CD4-positive, alpha-beta T cell treated with Interleukin-17A for 4 hours (primary cell): ENCODE data around the gene DYNLT2B.
"Not testable (repeated sequence)": the region's sequence is repeated elsewhere in the genome, so short reads cannot be mapped to it uniquely, and the experiment has no call there.

ENCODE experiments used
- DNase-seq: peaks from one replicate; pipeline ENCODE4 v3.0.0-alpha.2; 2020; ENCODE audit warnings: mixed read lengths

Gene DYNLT2B

DNA sequence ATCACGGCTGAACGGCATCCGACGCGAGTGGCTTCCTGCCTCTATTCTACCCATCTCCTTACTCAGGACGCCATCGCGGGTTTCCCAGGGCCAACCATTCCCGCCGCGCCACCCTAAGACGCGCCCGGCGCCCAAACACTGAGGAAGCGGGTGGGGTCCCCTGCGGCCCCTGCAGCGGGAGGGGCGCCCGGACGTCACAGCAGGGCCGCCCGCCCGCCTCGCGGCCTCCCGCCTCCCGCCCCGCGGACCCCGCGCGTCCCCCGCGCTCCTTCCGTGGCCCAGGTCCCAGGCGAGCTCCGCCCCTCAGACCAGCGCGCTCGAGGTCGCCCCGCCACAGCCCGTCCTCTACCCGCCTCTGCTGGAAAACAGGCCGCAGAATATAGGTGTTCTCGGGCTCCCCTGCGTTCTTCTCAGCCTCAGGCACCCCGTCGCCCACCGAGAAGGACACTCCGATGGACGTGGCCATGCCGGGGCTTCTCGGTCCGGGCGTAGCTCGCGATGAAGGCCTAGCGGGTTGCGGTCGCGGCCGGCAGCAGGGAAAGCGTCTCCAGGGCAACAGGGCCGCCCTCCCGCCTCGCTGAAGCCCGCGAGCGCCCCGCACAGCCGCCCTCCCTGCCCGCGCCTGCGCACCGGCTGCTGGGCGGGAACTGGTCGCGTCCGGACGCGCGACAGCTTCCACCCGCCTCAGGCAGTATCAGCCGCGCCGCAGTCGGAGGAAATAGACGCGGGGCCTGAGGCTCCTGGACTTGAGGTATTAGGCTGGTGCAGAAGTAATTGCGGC, at the start of gene DYNLT2B:
DYNLT2B (minus strand) TSS at position 554 of the 781 bp plus-strand sequence; CDS start at position 466, 88 bp downstream.
- peak; percentile 89 for DNase-seq

DNA sequence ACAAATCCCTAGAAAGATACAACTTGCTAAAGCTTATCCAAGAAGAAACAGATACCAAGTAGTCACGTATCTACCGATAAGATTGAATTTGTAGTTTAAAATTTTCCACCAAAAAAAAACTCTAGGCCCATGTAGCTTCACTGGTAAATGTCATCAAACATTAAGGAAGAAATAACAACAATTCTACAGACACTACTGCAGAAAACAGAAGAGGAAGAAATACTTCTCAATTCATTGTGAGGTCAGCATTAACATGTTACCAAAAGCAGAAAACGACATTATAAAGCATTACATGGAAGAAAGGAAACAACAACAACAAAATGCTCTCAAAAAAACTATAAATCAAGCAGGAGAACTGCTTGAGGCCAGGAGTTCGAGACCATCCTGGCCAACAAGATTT, 47.7 kb upstream of the DYNLT2B start:
- no peak for DNase-seq

DNA sequence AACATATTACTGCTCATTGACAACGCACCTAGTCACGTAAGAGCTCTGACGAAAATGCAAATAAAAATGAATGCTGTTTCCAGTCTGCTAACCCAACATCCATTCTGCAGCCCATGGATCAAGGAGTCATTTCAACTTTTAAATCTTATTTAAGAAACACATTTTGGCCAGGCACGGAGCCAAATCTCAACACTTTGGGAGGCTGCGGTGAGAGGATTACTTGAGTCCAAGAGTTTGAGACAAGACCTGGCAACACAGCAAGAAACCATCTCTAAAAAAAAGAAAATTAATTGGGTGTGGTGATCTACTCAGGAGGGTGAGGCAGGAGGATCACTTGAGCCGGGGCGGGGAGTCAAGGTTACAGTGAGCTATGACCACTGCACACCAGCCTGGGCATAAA, 42.5 kb upstream of the DYNLT2B start:
- no peak for DNase-seq

DNA sequence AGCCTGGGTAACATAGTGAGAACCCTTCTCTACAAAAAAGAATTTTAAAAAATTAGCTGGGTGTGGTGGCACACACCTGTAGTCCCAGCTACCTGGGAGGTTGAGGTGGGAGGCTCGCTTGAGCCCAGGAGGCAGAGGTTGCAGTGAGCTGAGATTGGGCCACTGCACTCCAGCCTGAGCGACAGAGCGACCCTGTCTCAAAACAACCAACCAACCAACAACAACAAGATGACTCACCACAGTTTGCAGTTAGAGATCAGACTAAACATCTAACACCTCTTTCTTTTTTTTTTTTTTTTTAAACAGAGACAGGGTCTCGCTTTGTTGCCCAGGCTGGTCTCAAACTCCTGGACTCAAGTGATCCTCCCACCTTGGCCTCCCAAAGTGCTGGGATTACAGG, 40.5 kb upstream of the DYNLT2B start:
- DNase-seq: not testable (repeated sequence)

DNA sequence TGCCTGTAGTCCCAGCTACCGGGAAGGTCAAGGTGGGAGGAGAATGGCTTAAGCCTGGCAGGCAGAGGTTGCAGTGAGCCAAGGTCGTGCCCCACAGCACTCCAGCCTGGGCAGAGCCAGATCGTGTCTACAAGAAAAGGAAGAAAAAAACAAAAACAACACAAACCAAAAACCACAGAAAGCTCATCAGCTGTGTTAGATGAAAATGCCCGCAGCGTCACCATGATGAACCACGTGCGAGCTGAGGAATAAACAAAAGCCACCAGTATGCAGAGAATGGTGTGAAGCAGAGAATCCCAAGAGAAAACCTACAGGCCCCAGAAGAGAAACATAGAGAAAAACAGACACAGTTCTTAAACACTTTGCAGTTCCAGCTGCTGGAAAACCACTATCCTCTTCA, 39.9 kb upstream of the DYNLT2B start:
- no peak for DNase-seq

DNA sequence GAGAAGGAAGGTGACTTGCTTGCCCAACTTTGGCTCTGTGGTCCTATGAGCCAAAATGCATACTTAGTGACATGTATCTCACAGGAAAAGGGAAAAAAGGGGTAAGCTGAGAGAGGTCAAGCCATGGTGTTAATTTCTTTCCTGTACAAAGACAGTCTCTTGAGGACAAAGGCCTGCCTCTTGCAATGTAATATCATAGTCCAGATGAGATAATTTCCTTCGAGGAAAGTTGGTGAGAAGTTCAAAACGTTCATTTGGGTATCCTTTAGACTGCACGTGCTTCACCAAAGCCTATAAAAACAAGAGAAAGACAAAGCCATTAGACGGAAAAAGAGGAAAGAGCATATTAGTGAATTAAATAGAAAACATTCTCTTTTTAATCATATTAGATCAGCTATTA, 38.5 kb upstream of the DYNLT2B start:
- no peak for DNase-seq

DNA sequence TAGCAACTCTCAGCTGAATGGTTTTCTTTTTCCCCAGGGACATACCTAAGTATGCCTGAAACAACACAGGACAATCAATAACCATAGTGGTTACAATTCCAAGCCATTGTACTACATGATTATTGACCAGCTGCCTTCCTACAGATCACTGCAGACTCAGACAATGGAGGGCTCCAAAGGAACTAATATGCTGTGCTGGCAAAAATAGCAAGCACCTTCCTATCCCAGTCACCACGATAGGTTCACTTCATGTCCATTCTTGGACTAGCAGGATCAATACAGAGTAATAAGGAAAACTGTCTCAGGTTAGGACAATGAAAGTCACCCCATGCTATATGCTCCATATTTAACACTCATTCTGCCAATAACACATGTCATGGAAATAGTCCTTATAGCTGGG, 37.6 kb upstream of the DYNLT2B start:
- no peak for DNase-seq

DNA sequence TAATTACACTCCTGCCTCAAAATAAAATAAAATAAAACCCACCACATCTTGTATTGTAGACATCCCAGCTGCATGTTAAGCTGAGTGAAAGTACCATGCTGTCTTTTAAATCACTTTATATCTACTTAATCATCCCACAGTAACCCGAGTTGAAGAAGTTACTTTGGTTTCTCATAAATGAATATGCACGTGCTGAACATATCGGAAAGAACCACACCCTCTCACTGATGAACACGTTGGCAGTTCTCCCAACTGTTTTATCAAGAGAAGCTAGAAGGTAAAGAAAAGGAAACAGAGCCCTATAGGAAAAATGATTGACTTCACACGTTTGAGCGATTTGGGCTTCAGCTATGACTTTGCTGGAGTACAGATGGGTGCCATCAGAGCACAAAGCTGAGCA, 36.1 kb upstream of the DYNLT2B start:
- DNase-seq: no peak

DNA sequence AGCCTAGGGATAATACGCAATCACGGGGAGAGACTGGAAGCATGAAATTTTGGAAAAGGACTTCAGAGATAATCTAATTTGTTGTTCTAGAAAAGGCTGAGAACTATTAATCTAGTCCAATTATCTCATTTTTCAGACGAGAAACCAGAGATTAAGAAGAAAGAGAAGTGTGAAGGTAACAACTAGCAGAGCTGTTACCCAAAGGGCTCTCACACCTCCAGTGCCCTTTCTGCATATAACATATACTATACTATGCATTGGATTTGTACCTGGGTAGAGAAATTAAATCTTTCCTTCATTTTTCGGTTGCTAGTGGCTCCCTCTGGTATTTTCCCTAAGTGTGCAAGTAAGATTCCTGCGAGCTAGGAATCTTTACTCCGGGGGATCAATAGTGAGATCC, 33.5 kb upstream of the DYNLT2B start:
- no peak for DNase-seq

DNA sequence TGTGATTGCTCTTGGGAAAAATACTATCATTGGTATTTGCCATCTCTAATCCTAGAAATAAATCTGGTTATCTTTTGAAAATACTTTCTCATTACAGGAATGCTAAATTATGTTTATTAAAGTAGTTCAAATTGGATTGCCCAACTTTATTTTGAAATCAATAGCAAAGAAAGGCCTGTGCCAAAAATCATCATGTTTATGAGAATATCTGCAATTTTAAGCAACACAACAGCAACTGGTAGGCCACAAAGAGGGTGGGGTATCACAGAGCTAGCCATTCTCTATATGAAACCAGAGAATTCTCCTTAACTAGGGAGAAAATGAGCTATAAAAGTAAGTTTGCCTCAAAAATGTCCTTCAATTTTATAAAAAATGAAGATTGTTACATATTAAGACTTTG, 32.0 kb upstream of the DYNLT2B start:
- DNase-seq: no peak

DNA sequence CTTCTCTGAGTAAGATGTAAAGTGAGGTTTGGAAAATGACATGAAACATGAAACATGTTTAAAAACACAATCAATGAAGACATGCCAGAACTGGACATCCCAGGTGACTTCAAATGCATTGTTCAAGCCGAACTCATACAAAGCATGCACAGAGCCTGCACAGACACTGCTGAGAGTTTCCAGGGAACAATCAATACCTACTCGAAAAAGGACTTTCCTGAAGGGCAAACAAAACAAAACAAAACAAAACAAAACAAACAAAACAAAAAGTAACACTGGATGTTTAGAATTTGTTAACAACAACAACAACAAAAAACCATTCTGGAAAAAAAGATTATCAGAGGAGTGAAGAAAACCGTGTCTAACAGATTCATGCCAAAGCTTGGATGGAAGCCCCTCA, 30.7 kb upstream of the DYNLT2B start:
- no peak for DNase-seq

DNA sequence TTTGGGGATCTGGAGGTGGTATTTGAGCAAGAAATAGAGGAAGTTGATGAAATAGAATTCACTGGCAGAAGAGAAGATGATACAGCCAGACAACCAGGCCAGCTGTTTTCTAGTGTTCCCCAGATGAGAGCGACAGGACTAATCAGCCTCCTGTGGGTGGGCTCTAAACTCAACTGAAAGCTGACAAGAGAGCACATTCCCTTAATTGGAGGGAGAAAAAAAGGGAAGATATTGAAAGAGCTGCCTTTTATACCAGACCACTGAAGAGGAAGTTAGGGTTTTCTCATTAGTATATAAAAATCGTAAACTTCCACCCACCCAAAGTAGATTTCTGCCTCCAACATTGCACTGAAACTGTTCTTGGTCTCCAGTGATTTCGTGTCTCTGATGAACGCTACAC, 26.6 kb upstream of the DYNLT2B start:
- no peak for DNase-seq

DNA sequence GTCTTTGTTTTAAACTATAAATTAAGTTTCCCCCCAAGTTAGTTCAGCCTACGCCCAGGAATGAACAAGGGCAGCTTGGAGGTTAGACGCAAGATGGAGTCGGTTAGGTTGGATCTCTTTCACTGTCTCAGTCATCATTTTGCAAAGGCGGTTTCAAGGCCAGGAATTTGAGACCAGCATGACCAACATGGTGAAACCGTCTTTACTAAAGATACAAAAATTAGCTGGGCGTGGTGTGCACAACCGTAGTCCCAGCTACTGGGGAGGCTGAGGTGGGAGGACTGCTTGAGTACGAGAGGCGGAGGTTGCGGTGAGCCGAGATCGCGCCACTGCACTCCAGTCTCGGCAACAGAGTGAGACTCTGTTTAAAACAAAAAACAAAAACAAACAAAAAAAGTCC, 25.9 kb upstream of the DYNLT2B start:
- not testable (repeated sequence) for DNase-seq

DNA sequence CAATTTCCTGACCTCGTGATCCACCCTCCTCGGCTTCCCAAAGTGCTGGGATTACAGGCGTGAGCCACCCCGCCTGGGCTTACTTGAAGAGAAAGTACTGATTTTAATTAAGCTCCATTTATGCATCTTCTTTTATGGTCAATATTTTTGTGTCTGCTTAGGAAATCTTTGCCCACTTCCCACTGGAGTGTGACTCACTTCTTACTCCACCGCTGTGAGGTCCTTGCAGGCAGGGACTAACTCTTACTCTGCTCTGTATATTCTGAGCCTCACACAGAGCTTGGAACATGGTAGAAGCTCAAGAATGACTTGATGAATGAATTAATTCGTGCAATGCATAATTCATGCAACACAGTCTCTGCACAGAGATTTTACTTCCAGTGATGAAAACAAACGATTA, 23.1 kb upstream of the DYNLT2B start:
- no peak for DNase-seq

DNA sequence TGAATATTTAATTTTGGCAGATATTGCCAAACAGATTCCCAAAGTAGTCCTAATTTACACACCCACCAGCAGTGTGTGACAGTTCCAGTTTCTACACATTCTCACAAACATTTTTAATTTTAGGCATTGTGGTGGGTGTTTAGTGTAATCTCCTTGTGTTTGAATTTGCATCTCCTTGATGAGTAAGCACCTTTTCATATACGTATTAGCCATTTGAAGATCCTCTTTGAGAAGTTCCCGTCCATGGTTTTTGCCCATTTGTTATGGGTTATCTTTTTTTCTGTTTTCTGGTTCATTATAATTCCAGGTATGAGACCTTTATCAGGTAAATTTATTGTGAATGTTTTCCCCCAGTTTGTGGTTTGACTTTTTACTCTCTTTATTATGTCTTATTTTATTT, 22.4 kb upstream of the DYNLT2B start:
- no peak for DNase-seq

DNA sequence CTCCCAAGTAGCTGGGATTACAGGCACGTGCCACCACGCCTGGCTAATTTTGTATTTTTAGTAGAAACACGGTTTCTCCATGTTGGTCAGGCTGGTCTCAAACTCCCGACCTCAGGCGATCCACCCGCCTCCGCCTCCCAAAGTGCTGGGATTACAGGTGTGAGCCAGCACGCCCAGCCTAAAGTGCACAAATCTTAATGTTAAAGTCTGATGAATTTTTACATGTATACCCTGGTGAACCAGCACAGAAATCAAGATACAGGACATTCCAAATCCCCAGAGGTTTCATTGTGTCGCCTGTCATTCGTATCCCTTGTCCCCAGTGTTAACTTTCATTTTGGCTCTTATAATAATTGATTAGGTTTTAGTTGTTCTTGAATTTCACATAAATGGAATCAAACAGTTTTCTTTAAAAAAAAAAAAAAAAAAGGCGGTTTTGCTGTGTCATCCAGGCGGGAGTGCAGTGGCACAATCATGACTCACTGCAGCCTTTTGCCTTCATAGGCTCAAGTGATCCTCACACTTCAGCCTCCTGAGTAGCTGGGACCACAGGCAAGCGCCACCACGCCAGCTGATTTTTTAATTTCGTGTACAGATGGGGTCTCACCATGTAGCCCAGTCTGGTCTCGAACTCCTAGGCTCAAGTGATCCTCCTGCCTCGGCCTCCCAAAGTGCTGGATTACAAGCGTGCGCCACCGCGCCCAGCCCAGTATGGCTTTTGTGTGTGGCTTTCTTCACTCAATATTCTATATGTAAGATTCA, 21.6 kb upstream of the DYNLT2B start:
- DNase-seq: no peak

DNA sequence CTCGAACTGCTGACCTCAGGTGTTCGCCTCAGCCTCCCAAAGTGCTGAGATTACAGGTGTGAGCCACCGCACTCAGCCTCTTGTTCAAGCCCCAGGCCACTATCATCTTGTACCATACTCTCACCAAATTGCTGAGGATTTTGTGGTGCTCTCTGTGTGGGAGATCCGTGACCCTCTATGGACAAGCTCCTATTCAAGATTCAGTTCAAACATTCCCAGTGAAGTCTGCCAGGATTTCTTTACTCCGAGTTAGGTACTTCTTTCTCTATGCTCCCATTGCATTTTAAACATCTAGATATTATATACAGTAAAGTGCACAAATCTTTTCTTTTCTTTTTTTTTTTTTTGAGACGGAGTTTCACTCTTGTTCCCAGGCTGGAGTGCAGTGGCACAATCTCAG, 21.0 kb upstream of the DYNLT2B start:
- DNase-seq: no peak

DNA sequence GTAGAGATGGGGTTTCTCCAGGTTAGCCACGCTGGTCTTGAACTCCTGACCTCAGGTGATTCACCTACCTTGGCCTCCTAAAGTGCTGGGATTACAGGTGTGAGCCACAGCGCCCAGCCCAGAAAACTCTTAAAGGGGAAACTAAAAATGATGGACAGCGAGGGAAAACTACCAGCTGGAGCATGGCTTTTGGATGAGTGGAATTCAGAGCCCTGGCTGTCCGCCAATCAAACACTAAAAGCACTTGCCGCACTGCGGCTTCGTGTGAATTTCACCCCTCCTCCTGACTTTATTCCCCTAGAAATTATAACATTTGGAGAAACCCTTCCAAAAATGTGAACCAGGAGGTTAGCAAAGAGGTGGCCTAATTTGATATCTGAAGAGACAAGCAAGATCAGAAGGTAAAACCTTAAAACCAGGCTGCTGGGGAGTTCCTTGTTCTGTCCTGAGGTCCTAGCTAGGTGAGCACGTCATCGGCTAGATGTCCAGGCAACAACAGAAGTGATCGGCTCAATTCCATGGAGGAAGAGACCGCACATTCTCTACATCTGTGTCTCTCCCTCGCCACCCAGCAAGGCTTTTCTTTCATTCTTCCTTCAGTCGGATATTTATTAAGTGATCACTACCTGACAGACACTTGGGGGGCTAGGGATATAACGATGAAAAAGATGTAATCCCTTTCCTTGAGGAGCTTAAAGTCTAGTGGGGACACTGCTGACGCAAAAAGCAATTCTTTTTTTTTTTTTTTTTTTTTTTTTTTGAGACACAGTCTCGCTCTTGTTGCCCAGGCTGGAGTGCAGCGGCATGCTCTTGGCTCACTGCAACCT, 18.5 kb upstream of the DYNLT2B start:
- DNase-seq: no peak

DNA sequence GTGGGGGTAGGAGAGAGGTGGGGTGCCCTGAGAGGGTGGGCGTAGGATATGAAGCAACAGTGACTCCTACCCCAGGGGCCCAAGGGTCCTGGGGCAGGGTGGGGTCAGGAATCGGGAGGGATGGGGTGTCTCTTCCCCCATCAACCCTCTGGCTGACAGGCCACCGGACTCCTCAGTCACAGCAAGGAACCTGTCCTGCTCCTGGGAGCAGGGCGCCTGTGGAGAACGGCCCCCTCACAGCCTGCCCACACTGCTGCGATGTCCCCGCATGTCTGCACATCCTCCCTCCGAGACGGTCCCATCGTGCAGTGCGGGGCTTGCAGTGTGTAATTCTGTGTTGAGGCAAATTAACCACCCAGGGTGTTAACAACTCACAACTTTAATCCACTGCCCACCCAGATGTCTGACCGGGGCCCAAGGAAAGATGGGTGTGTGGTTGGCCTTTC, 17.5 kb upstream of the DYNLT2B start:
- no peak for DNase-seq

DNA sequence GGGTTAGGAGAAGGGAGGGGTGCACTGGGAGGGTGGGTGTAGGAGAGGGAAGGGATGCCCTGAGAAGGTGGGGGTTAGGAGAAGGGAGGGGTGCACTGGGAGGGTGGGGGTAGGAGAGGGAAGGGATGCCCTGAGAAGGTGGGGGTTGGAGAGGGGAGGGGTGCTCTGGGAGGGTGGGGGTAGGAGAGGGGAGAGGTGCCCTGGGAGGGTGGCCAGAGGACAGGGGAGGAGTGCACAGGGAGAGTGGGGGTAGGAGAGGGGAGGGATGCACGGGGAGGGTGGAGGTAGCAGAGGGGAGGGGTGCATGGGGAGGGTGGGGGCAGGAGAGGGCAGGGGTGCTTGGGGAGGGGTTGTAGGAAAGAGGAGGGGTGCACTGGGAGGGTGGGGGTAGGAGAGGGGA, 16.9 kb upstream of the DYNLT2B start:
- no peak for DNase-seq

DNA sequence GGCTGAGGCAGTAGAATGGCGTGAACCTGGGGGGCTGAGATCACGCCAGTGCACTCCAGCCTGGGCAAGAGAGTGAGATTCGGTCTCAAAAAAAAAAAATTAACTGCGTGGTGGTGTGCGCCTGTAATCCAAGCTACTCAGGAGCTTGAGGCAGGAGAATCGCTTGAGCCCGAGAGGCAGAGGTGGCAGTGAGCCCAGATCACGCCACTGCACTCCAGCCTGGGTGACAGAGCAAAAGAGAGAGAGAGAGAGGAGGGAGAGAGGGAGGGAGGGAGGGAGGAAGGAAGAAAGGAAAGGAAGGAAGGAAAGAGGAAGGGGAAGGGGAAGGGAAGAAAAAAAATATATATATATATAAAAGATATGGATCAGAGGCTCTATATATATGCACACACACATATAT, 14.1 kb upstream of the DYNLT2B start:
- DNase-seq: no peak

DNA sequence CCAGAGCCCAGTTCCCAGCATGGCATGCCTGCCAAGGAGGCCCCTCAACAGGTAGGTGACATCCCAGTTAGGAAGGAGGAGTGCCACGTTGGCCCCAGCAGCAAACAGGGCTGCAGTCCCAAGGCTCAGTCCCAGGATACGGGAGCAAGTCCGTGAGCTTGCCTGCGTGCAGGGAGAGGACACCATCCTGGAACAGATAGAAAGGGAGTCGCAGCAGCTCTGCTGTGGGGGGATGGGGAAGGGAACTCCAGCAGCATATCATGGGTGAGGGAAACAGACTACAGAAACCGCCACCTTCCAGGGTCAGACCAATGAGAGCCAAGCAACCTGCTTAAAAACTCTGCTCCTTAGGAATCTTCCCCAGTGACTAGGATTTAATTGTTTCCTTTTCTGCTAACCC, 9.4 kb upstream of the DYNLT2B start:
- DNase-seq: no peak

DNA sequence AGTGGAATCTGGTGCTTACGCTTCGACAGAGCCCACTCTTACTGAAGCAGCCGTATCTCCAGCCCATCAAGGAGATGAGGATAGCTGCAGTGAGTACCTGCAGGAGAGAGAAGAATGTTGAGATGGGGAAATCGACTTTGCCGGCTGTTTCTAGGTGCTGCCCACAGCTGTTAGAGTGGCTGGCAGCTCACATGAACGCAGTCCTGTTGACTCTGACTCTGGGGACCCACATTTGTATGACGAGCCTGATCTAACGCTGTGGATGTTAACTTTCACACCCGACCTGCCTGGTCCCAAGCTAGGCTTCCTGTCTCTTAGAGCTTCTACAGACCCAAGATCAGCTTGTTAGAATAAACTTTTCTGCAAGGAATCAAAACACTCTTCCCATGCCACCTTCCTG, 8.9 kb upstream of the DYNLT2B start:
- DNase-seq: no peak

DNA sequence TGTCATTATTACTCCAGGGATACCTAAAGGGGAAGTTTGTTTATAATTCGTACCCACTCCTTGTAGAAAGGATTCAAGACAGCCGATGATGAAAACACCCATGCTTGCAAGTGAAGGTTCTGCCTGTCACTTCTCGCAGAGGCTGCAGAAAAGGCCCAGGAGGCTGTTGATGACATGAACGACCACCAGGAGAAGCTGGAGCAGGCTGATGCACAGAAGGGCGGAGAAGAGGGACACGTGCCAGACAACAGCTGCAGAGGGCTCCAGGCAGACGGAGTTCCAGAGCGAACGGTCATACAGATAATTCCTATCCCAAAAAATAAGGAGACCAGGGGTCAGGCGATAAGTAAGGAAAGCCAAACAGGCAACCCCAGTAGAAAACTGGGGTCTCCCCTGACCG, 5.7 kb upstream of the DYNLT2B start:
- no peak for DNase-seq
